HepG2 (cell line): ENCODE data around the gene MYRIP. TPM values are rescaled to one million over a fixed set of nuclear protein-coding genes. Genes with fewer than 3 reads are reported as not detected.

Experiments
- ATAC-seq: fragments of 200-7000 bp; cut with Tn5 transposase; 3 replicates; pipeline ENCODE4 v1.9.1; 2020; ENCODE audit warnings: mild to moderate bottlenecking, moderate library complexity
- BruUV-seq: library from RNA; stranded (reverse); fragments of 400-500 nt; replicated peaks from 2 replicates; lab custom pipeline; 2021; lab: Mats Ljungman, UMichigan
- CTCF ChIA-PET: fragments of 300-600 bp; formaldehyde crosslinking; extraction: SDS; loops from one replicate; lab custom pipeline; 2021; ENCODE audit warnings: low total read pairs, inconsistent platforms, low intra/inter-chr PET ratio; lab: Yijun Ruan, JAX
- POLR2A ChIA-PET: fragments of 350-600 bp; sonication (Branson Sonifier 250); formaldehyde crosslinking; loops from one replicate; lab custom pipeline; 2020; ENCODE audit warnings: antibody characterized with exemption, inconsistent platforms; lab: Yijun Ruan, JAX
- DNase-seq: peaks from one replicate; pipeline ENCODE4 v3.0.0-alpha.2; 2015; ENCODE audit warnings: low spot score
- FAIRE-seq: peaks from 3 replicates; lab custom pipeline; 2011; peaks lifted over from hg19 to GRCh38; lab: Jason Lieb, UNC
- H2AFZ ChIP-seq: one replicate; pipeline ENCODE4 v1.6.1; 2011; ENCODE audit warnings: low read length, inconsistent platforms
- H3K27ac ChIP-seq: fragments of 300-600 bp; 3 replicates; pipeline ENCODE4 v1.8.0; 2011; ENCODE audit warnings: mixed run types, mild to moderate bottlenecking, mixed read lengths, low read length, inconsistent platforms; ENCODE audit not compliant: insufficient read depth; ENCODE audit errors: extremely low read length
- H3K27me3 ChIP-seq, 2 experiments: fragments of 200-600 bp in 1 of 2; 2 replicates in 1 of 2; 3 replicates in 1 of 2; pipeline versions ENCODE4 v1.6.0 to v1.8.0; 2011; ENCODE audit warnings: low read length in 2 of 2, mild to moderate bottlenecking in 2 of 2, moderate library complexity in 2 of 2, inconsistent platforms in 1 of 2; ENCODE audit not compliant: insufficient read depth in 2 of 2, control insufficient read depth in 1 of 2
- H3K36me3 ChIP-seq, 2 experiments: fragments of 200-600 bp in 1 of 2; replicated peaks in 1 of 2; 2 replicates in 1 of 2; 3 replicates in 1 of 2; pipeline versions ENCODE4 v1.5.1 to v1.8.0; 2011; ENCODE audit warnings: low read length in 2 of 2, inconsistent platforms in 1 of 2; ENCODE audit not compliant: insufficient read depth in 2 of 2, control insufficient read depth in 1 of 2
- H3K4me1 ChIP-seq: 2 replicates; pipeline ENCODE4 v1.5.1; 2012; ENCODE audit warnings: low read length, inconsistent platforms; ENCODE audit not compliant: insufficient read depth
- H3K4me2 ChIP-seq: 2 replicates; pipeline ENCODE4 v1.6.0; 2011; ENCODE audit warnings: low read depth, low read length, inconsistent platforms
- H3K4me3 ChIP-seq, 3 experiments: fragments of 200-600 bp in 1 of 3; sonication (generic), shearing (Covaris generic) in 1 of 3; replicated peaks in 1 of 3; 2 replicates each; pipeline ENCODE4 v1.5.1; 2011 to 2016; ENCODE audit warnings: low read length in 3 of 3, inconsistent platforms in 2 of 3, low read depth in 2 of 3, mild to moderate bottlenecking in 2 of 3, control low read depth in 1 of 3, mixed read lengths in 1 of 3; ENCODE audit not compliant: insufficient read depth in 1 of 3
- H3K79me2 ChIP-seq: one replicate; pipeline ENCODE4 v1.6.1; 2011; ENCODE audit warnings: low read length, inconsistent platforms; ENCODE audit not compliant: insufficient read depth
- H3K9ac ChIP-seq: 2 replicates; pipeline ENCODE4 v1.6.0; 2011; ENCODE audit warnings: mild to moderate bottlenecking, low read depth, low read length, inconsistent platforms; ENCODE audit not compliant: insufficient read depth
- H3K9me3 ChIP-seq: 2 replicates; pipeline ENCODE4 v1.5.1; 2012; ENCODE audit warnings: mild to moderate bottlenecking, low read length
- H4K20me1 ChIP-seq: 2 replicates; pipeline ENCODE4 v1.6.0; 2011; ENCODE audit warnings: inconsistent platforms, mild to moderate bottlenecking, low read length, moderate library complexity; ENCODE audit not compliant: insufficient read depth
- RBFOX2 ChIP-seq: fragments of 200-400 bp; formaldehyde crosslinking; IDR thresholded peaks from 2 replicates; pipeline ENCODE4 v1.6.1; 2017; ENCODE audit warnings: low read depth, mild to moderate bottlenecking, low read length
- ZFYVE20 ChIP-seq: sonication (generic); formaldehyde crosslinking; IDR thresholded peaks from 2 replicates; pipeline ENCODE4 v1.8.0; 2023; ENCODE audit warnings: low read depth, mild to moderate bottlenecking, moderate library complexity, missing genetic modification reagents, borderline replicate concordance
- ZNF224 ChIP-seq: sonication (generic); formaldehyde crosslinking; IDR thresholded peaks from 2 replicates; pipeline ENCODE4 v1.5.0; 2020; ENCODE audit warnings: mild to moderate bottlenecking, missing genetic modification reagents
- ZNF33B ChIP-seq: sonication (generic); formaldehyde crosslinking; IDR thresholded peaks from 2 replicates; pipeline ENCODE4 v1.5.1; 2020; ENCODE audit warnings: mild to moderate bottlenecking, missing genetic modification reagents
- WGBS: methylation state at CpG from one replicate; pipeline ENCODE4 v1.1.6; 2017; ENCODE audit warnings: low lambda C conversion rate; 5-methylcytosine and 5-hydroxymethylcytosine counted together
- in situ Hi-C: cut with HindIII; loops from 2 replicates; pipeline ENCODE4 v1.10.0; 2017; ENCODE audit warnings: low pct_unique_long_range_greater_than_20kb; ENCODE audit not compliant: extremely low pct_ligation_motif_present
- intact Hi-C: fragments of 100-400 bp; cut with micrococcal nuclease; formaldehyde crosslinking; loops from one replicate; pipeline ENCODE4 v1.10.0; 2022; ENCODE audit not compliant: unreplicated experiment
- polyA plus RNA-seq, 8 experiments: library from polyadenylated mRNA; depleted of rRNA in 3 of 8; stranded (reverse) in 7 of 8; unstranded in 1 of 8; fragments of >200 nt; fragmentation: Illumina TruSeq in 4 of 8; extraction: Trizol in 4 of 8; gene quantifications; 2 replicates each; pipeline versions ENCODE4 v1.2.1 to v1.2.3, GENCODE V29; 2011 to 2016; ENCODE audit warnings: low read depth in 4 of 8, missing spikeins in 1 of 8, mixed read lengths in 1 of 8; ENCODE audit not compliant: insufficient read depth in 1 of 8
- total RNA-seq, 5 experiments: library from RNA; depleted of rRNA; stranded (reverse); fragments of >200 nt; fragmentation: Illumina TruSeq; extraction: Trizol; gene quantifications; 2 replicates each; pipeline ENCODE4 v1.2.3, GENCODE V29; 2016; ENCODE audit warnings: low read depth in 1 of 5
- TF ChIP-seq, protein P1 (sequence below): sonication (generic); formaldehyde crosslinking; IDR thresholded peaks from 2 replicates; pipeline ENCODE4 v1.5.0; 2020; ENCODE audit warnings: mild to moderate bottlenecking, missing genetic modification reagents
- TF ChIP-seq, protein P2 (sequence below): sonication (generic); formaldehyde crosslinking; IDR thresholded peaks from 2 replicates; pipeline ENCODE4 v1.4.0; 2020; ENCODE audit warnings: mild to moderate bottlenecking, missing genetic modification reagents, borderline replicate concordance

Gene MYRIP
- total and polyA plus RNA-seq, 2 of the 13 experiments (the other 11 are each of a cell fraction or from before 2014, with no cell fraction given), result 0.64 to 0.84 TPM

DNA sequence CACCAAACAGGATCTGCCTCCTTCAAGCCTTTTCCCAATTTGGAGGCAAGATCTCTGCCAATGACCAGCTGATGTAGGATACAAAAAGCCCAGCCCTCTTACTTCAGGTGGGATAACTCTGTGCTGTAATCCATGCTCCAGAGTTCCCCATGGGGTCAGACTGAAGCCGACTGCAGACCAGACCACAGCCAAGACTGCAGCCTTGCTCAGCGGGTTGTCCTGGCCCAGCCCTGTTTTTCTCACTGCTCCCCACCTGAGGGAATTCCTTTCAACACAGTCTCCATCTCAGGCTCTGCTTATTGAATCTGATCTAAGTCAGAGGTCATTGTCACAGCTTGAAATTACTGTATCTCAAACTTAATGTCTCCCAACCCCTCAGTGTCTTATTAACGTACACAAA, 207.0 kb downstream of the MYRIP start:
- H3K27ac ChIP-seq, result no peak overlapping the region
- TF ChIP-seq ZNF224 (CRISPR knock-in tag), result no peak
- no peak for TF ChIP-seq ZFYVE20 (CRISPR knock-in tag)
- TF ChIP-seq, protein P1, sequence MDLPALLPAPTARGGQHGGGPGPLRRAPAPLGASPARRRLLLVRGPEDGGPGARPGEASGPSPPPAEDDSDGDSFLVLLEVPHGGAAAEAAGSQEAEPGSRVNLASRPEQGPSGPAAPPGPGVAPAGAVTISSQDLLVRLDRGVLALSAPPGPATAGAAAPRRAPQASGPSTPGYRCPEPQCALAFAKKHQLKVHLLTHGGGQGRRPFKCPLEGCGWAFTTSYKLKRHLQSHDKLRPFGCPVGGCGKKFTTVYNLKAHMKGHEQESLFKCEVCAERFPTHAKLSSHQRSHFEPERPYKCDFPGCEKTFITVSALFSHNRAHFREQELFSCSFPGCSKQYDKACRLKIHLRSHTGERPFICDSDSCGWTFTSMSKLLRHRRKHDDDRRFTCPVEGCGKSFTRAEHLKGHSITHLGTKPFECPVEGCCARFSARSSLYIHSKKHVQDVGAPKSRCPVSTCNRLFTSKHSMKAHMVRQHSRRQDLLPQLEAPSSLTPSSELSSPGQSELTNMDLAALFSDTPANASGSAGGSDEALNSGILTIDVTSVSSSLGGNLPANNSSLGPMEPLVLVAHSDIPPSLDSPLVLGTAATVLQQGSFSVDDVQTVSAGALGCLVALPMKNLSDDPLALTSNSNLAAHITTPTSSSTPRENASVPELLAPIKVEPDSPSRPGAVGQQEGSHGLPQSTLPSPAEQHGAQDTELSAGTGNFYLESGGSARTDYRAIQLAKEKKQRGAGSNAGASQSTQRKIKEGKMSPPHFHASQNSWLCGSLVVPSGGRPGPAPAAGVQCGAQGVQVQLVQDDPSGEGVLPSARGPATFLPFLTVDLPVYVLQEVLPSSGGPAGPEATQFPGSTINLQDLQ (CRISPR knock-in tag), result no peak
- TF ChIP-seq ZNF33B (CRISPR knock-in tag), result no peak
- TF ChIP-seq, protein P2, sequence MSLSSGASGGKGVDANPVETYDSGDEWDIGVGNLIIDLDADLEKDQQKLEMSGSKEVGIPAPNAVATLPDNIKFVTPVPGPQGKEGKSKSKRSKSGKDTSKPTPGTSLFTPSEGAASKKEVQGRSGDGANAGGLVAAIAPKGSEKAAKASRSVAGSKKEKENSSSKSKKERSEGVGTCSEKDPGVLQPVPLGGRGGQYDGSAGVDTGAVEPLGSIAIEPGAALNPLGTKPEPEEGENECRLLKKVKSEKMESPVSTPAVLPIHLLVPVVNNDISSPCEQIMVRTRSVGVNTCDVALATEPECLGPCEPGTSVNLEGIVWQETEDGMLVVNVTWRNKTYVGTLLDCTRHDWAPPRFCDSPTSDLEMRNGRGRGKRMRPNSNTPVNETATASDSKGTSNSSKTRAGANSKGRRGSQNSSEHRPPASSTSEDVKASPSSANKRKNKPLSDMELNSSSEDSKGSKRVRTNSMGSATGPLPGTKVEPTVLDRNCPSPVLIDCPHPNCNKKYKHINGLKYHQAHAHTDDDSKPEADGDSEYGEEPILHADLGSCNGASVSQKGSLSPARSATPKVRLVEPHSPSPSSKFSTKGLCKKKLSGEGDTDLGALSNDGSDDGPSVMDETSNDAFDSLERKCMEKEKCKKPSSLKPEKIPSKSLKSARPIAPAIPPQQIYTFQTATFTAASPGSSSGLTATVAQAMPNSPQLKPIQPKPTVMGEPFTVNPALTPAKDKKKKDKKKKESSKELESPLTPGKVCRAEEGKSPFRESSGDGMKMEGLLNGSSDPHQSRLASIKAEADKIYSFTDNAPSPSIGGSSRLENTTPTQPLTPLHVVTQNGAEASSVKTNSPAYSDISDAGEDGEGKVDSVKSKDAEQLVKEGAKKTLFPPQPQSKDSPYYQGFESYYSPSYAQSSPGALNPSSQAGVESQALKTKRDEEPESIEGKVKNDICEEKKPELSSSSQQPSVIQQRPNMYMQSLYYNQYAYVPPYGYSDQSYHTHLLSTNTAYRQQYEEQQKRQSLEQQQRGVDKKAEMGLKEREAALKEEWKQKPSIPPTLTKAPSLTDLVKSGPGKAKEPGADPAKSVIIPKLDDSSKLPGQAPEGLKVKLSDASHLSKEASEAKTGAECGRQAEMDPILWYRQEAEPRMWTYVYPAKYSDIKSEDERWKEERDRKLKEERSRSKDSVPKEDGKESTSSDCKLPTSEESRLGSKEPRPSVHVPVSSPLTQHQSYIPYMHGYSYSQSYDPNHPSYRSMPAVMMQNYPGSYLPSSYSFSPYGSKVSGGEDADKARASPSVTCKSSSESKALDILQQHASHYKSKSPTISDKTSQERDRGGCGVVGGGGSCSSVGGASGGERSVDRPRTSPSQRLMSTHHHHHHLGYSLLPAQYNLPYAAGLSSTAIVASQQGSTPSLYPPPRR (CRISPR knock-in tag), result no peak
- TF ChIP-seq RBFOX2, result no peak
- H2AFZ ChIP-seq, result no peak overlapping the region
- H4K20me1 ChIP-seq, result no peaks in the 10 kb centered on the region
- DNase-seq, result no peak
- no peak for FAIRE-seq
- in situ Hi-C loops, result no loop called here
- CTCF ChIA-PET, result no interaction called here
- H3K79me2 ChIP-seq, result no peaks in the 10 kb centered on the region
- POLR2A ChIA-PET, result no interaction called here
- no peaks in the 10 kb centered on the region for H3K9me3 ChIP-seq
- no peaks in the 10 kb centered on the region for H3K4me1 ChIP-seq
- no peak overlapping the region for H3K9ac ChIP-seq
- intact Hi-C loops, result no loop called here
- H3K27me3 ChIP-seq, result no peaks in the 10 kb centered on the region
- no peak overlapping the region for H3K4me3 ChIP-seq
- no peak for ATAC-seq
- no peak overlapping the region for H3K4me2 ChIP-seq
- no peaks in the 10 kb centered on the region for H3K36me3 ChIP-seq
- BruUV-seq, result no TSS peak
- 43% methylated on average over 3 of the region's 3 CpGs for WGBS
